Epithelial cell of esophagus (primary cell): Measurements from ENCODE around the gene PDE4B.
A peak's percentile ranks its signal among the peaks of the same experiment; 100 is the strongest.

Experiments
- DNase-seq: peaks from one replicate; pipeline ENCODE4 v3.0.0; 2010; ENCODE audit warnings: low read depth
- H3K4me3 ChIP-seq: 2 replicates; pipeline ENCODE4 v1.5.1; 2011; ENCODE audit warnings: mild to moderate bottlenecking, low read length, control low read depth
- TF ChIP-seq, protein P1 (sequence below): IDR thresholded peaks from 2 replicates; pipeline ENCODE4 v1.5.1; 2011; ENCODE audit warnings: low read depth, mild to moderate bottlenecking, low read length, control low read depth, inconsistent platforms; ENCODE audit not compliant: insufficient read depth; ENCODE audit errors: missing control alignments

The PDE4B gene

DNA sequence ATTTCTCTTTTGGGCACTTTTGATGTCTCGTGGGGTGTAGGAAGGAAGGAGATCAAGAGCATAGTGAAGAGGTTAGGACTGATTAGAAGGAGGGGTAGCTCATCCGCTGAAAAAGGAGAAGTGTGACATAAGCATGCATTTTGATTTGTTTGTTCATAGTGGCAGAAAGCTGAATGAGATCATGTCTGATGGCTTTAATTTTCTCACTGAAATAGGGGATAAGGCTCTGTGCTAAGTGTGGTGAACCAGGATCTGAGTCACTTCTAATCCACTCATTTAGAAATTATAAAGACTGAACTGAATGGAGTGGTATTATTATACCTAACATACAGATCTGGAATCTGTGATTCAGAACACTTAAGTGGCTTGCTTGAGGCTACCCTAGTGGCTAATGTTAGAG lies 344.5 kb downstream of the PDE4B start:
- TF ChIP-seq, protein P1, sequence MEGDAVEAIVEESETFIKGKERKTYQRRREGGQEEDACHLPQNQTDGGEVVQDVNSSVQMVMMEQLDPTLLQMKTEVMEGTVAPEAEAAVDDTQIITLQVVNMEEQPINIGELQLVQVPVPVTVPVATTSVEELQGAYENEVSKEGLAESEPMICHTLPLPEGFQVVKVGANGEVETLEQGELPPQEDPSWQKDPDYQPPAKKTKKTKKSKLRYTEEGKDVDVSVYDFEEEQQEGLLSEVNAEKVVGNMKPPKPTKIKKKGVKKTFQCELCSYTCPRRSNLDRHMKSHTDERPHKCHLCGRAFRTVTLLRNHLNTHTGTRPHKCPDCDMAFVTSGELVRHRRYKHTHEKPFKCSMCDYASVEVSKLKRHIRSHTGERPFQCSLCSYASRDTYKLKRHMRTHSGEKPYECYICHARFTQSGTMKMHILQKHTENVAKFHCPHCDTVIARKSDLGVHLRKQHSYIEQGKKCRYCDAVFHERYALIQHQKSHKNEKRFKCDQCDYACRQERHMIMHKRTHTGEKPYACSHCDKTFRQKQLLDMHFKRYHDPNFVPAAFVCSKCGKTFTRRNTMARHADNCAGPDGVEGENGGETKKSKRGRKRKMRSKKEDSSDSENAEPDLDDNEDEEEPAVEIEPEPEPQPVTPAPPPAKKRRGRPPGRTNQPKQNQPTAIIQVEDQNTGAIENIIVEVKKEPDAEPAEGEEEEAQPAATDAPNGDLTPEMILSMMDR = no peak
- no peak for DNase-seq
- no peak overlapping the region for H3K4me3 ChIP-seq

DNA sequence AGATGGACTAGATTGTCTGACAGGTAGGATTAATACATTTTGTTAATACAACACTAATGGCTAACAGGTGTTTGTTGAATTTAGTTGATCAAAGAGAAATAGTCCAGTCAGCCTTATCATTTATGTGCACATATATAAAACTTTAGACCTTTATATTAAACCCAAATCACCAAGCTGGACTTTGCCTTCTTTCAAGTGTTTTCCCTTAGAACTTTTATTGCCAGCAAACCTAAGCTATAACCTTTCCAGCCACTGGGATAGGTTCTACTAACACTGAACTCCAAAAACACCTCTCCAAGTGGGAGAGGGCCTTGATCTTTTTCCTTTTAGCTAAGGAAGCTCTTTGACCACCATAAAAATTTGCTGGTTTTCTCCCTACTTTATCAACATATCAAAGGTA lies 345.9 kb downstream of the PDE4B start:
- no peak overlapping the region for H3K4me3 ChIP-seq
- DNase-seq = no peak
- TF ChIP-seq, protein P1 = no peak

DNA sequence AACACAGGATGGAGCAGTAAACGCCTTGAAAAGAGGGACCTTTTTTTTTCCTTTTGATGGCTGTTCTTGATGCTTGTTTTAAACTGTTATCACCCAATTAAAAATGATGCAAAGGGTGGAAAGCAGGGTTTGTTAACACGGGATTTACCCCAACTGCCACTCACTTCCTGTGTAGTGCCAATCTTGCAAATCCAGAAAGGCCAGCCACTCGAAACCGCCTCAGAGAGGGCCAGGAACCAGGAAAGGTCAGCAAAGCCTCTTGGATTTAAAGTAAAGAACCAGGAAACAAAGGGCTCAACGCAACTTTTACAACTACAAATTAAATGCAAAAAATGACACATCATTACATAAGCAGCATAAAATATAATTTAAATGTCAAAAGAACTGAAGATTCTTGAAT lies 347.4 kb downstream of the PDE4B start:
- H3K4me3 ChIP-seq = no peak overlapping the region
- DNase-seq = peak; percentile 6
- TF ChIP-seq, protein P1 = no peak

DNA sequence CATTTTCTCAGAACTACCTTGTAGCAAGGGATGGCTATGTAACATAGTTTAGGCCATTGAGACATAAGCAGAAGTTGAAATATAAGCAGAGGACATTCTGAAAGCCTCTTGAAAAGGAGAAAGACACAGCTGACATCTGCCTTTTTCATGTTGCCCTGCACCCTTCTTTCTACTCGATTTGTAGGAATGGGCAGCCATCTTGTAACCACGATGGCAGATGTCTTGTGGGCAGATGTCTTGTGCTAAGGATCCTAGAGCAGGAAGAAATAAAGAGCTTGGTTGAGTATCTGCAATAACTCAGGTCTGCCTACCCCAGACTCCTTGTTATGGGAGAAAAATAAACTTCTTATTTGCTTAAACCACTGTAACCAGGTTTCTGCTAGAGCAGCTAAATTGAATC lies 351.0 kb downstream of the PDE4B start:
- DNase-seq = no peak
- H3K4me3 ChIP-seq = no peak overlapping the region
- TF ChIP-seq, protein P1 = no peak

DNA sequence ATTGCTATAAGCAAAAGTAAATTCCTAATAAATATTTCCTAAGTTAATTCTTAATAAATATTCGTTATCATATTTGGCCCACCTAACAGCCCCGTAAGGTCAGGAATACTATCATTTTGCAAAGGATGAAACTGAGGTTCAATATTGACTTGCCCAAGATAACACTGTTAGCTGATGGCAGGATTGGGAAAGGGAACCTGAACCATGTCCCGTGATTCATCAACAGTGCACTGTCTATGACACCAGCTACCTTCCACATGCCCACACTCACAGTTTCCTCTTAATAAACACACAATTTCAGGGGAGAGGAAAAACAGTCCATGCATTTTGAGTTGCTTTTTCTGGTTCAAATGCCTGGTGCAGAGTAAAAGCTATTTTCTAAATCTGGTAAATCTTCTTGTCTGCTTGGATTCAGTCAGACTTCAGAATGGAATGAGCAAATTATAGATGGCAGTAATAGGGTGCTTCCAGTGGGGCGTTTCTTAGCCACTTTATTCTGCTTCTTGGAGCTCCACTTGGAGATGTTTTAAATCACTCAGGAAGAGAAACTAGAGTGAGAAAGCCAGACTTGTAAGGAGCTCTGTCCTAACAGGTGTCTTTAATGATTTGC lies 354.6 kb downstream of the PDE4B start:
- TF ChIP-seq, protein P1 = no peak
- H3K4me3 ChIP-seq = no peak overlapping the region
- DNase-seq = no peak

DNA sequence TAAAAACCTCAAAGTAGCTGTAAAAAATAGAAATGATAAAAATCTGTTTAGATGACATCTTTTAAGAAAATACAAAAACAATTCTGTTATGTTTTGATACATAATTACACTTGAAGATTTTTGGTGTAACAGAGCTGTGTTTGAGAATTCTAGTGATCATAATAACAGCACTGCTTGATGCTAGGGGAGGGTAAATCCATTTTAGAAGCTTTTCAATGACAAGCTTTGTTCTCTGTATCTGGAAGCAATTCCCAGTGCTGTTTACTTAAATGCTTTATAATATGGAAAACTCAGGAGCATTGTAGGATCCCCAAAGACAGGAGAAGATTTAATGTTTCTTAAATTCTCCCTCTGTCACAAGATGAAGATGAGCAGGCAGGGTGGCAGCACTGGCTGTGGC lies 359.3 kb downstream of the PDE4B start:
- DNase-seq = no peak
- TF ChIP-seq, protein P1 = no peak

DNA sequence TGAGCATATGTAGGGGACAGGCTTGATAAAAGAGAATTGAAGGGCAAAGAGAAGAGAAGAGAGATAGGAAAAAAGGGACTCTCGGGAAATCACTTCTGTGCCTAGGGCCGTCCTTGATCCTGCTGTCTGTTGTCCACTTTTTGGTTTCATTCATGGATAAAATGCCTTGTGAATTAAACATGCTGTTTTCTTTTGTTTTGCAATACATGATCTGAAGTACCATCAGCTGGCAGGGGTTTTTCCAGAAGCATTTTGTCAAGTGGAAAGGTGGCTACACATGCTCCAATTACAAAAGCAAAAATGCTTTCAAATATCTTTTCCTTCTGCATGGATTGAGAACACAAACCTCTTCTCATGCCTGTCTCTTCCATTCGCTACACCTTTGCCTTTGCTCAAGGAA lies 361.7 kb downstream of the PDE4B start:
- no peak overlapping the region for H3K4me3 ChIP-seq
- DNase-seq = no peak
- TF ChIP-seq, protein P1 = no peak

More for the DNA sequence above, 359.3 kb downstream of the PDE4B start:
- no peak overlapping the region for H3K4me3 ChIP-seq
